ENCODE data around the gene FYN. TPM values are rescaled to one million over a fixed set of nuclear protein-coding genes. Genes with fewer than 3 reads are reported as not detected.

The FYN gene
- total and polyA plus RNA-seq, 9 of the 15 experiments (the other 6 are each of a cell fraction or from before 2014, with no cell fraction given), result 2.9 to 22.1 (median 11.4) TPM

DNA sequence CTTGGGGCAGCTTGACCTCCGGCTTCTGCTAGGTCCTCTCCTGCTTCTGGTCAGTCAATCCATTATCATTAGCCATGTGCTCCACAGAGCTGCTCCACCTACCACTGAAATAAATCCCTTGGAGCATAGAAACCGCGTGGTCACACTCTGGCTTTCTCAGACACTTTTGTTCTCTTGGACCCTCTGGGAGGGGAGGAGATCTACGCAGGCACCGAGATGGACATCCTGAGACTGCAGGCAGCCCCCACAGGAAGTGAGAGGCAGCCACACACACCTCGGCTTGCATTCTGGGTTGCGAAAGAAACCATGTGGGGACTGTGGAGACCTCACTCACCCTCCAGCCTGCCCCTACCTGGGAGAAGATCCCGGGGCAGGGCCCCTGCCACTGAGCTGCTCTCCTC, 79.5 kb downstream of the FYN start (continued):
- peak; percentile 15; the same call in 1 of the 2 replicates for TF ChIP-seq ELF4 (CRISPR knock-in tag; IDR thresholded peaks at IDR 0.05)
- no peak for TF ChIP-seq E2F3 (CRISPR knock-in tag; IDR thresholded peaks at IDR 0.05)
- TF ChIP-seq, protein P1, sequence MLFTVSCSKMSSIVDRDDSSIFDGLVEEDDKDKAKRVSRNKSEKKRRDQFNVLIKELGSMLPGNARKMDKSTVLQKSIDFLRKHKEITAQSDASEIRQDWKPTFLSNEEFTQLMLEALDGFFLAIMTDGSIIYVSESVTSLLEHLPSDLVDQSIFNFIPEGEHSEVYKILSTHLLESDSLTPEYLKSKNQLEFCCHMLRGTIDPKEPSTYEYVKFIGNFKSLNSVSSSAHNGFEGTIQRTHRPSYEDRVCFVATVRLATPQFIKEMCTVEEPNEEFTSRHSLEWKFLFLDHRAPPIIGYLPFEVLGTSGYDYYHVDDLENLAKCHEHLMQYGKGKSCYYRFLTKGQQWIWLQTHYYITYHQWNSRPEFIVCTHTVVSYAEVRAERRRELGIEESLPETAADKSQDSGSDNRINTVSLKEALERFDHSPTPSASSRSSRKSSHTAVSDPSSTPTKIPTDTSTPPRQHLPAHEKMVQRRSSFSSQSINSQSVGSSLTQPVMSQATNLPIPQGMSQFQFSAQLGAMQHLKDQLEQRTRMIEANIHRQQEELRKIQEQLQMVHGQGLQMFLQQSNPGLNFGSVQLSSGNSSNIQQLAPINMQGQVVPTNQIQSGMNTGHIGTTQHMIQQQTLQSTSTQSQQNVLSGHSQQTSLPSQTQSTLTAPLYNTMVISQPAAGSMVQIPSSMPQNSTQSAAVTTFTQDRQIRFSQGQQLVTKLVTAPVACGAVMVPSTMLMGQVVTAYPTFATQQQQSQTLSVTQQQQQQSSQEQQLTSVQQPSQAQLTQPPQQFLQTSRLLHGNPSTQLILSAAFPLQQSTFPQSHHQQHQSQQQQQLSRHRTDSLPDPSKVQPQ (CRISPR knock-in tag; IDR thresholded peaks at IDR 0.05; ENCODE audit: borderline replicate concordance), result no peak
- TF ChIP-seq DMBX1 (CRISPR knock-in tag; IDR thresholded peaks at IDR 0.05; ENCODE audit: borderline replicate concordance), result peak; percentile 82
- TF ChIP-seq PTTG1 (tag; IDR thresholded peaks at IDR 0.05; ENCODE audit: low read depth), result no peak
- no peak for TF ChIP-seq ZNF232 (CRISPR knock-in tag; IDR thresholded peaks at IDR 0.05)
- 0 out of 2 replicates have a peak, but pooled peaks have one; percentile 17 for TF ChIP-seq RBFOX2 (IDR thresholded peaks at IDR 0.05; ENCODE audit: low read depth, low read length)
- TF ChIP-seq ZNF695 (CRISPR knock-in tag; IDR thresholded peaks at IDR 0.05), result no peak
- TF ChIP-seq, protein P2, sequence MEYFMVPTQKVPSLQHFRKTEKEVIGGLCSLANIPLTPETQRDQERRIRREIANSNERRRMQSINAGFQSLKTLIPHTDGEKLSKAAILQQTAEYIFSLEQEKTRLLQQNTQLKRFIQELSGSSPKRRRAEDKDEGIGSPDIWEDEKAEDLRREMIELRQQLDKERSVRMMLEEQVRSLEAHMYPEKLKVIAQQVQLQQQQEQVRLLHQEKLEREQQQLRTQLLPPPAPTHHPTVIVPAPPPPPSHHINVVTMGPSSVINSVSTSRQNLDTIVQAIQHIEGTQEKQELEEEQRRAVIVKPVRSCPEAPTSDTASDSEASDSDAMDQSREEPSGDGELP (CRISPR knock-in tag; IDR thresholded peaks at IDR 0.05; ENCODE audit: borderline replicate concordance), result peak; percentile 39; the same call in 1 of the 2 replicates
- peak; percentile 42; the same call in 1 of the 2 replicates for TF ChIP-seq GABPB1 (CRISPR knock-in tag; IDR thresholded peaks at IDR 0.05)
- TF ChIP-seq, protein P3, sequence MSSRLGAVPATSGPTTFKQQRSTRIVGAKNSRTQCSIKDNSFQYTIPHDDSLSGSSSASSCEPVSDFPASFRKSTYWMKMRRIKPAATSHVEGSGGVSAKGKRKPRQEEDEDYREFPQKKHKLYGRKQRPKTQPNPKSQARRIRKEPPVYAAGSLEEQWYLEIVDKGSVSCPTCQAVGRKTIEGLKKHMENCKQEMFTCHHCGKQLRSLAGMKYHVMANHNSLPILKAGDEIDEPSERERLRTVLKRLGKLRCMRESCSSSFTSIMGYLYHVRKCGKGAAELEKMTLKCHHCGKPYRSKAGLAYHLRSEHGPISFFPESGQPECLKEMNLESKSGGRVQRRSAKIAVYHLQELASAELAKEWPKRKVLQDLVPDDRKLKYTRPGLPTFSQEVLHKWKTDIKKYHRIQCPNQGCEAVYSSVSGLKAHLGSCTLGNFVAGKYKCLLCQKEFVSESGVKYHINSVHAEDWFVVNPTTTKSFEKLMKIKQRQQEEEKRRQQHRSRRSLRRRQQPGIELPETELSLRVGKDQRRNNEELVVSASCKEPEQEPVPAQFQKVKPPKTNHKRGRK (tag; IDR thresholded peaks at IDR 0.05), result no peak
- 0 out of 2 replicates have a peak, but pooled peaks have one; percentile 24 for TF ChIP-seq KAT7 (CRISPR knock-in tag; IDR thresholded peaks at IDR 0.05; ENCODE audit: borderline replicate concordance)
- TF ChIP-seq FOXJ2 (tag; IDR thresholded peaks at IDR 0.05), result no peak
- TF ChIP-seq GABPA (tag; conservative IDR thresholded peaks at IDR 0.05; ENCODE audit: low read depth), result peak; percentile 61; the same call in 1 of the 2 replicates
- TF ChIP-seq, protein P4, sequence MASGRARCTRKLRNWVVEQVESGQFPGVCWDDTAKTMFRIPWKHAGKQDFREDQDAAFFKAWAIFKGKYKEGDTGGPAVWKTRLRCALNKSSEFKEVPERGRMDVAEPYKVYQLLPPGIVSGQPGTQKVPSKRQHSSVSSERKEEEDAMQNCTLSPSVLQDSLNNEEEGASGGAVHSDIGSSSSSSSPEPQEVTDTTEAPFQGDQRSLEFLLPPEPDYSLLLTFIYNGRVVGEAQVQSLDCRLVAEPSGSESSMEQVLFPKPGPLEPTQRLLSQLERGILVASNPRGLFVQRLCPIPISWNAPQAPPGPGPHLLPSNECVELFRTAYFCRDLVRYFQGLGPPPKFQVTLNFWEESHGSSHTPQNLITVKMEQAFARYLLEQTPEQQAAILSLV (tag; IDR thresholded peaks at IDR 0.05), result 0 out of 2 replicates have a peak, but pooled peaks have one; percentile 19
- TF ChIP-seq TAF9B (IDR thresholded peaks at IDR 0.05; ENCODE audit: partially characterized antibody), result no peak
- no peak for TF ChIP-seq MYBL2 (IDR thresholded peaks at IDR 0.05; ENCODE audit: low read depth)
- TF ChIP-seq MYBL2 (CRISPR knock-in tag; IDR thresholded peaks at IDR 0.05; ENCODE audit: borderline replicate concordance), result no peak
- TF ChIP-seq YY1 (IDR thresholded peaks at IDR 0.05; ENCODE audit: borderline replicate concordance in 1 of 3, control insufficient read depth in 1 of 3, extremely low read depth in 1 of 3, insufficient read depth in 3 of 3, insufficient read length in 1 of 3, insufficient replicate concordance in 2 of 3, low read depth in 1 of 3, low read length in 2 of 3), result no peak
- TF ChIP-seq CEBPG (CRISPR knock-in tag; IDR thresholded peaks at IDR 0.05), result peak; percentile 81
- peak; percentile 29 to 63; a peak in 2 of 4 replicates for TF ChIP-seq CEBPG (tag; conservative IDR thresholded peaks at IDR 0.05 in 1 of 2, IDR thresholded peaks at IDR 0.05 in 1 of 2)
- TF ChIP-seq ASH1L (IDR thresholded peaks at IDR 0.05; ENCODE audit: borderline replicate concordance, low read depth, partially characterized antibody), result no peak

All from K562 (cell line).